Cardiac muscle cell (in vitro differentiated cells and primary cell): Measurements from ENCODE around the gene CADM1. TPM values are rescaled to one million over a fixed set of nuclear protein-coding genes. Genes with fewer than 3 reads are reported as not detected.
"Not testable (repeated sequence)": the region's sequence is repeated elsewhere in the genome, so short reads cannot be mapped to it uniquely, and the experiment has no call there.

Experiments
- DNase-seq, 2 donors: peaks; one replicate each; pipeline versions ENCODE4 v3.0.0 to v3.0.0-alpha.2; 2010 to 2017; ENCODE audit warnings: low read depth in 1 of 2, low spot score in 1 of 2
- H3K27ac ChIP-seq: fragments of 200-600 bp; sonication (generic); 2 replicates; pipeline ENCODE4 v1.5.1; 2016
- H3K27me3 ChIP-seq: fragments of 200-600 bp; sonication (generic); 2 replicates; pipeline ENCODE4 v1.6.0; 2016; ENCODE audit warnings: control low read depth
- H3K36me3 ChIP-seq: fragments of 200-600 bp; sonication (generic); 2 replicates; pipeline ENCODE4 v1.5.1; 2016; ENCODE audit warnings: control low read depth
- H3K4me1 ChIP-seq: fragments of 200-600 bp; sonication (generic); 2 replicates; pipeline ENCODE4 v1.8.1; 2017; ENCODE audit warnings: low read depth, mild to moderate bottlenecking, mixed run types
- H3K4me3 ChIP-seq: fragments of 200-600 bp; sonication (generic); 2 replicates; pipeline ENCODE4 v1.5.1; 2016; ENCODE audit warnings: mild to moderate bottlenecking
- H3K9me3 ChIP-seq: fragments of 200-600 bp; sonication (generic); 2 replicates; pipeline ENCODE4 v1.5.1; 2017; ENCODE audit warnings: low read depth, mild to moderate bottlenecking, control low read depth
- polyA plus RNA-seq: library from polyadenylated mRNA; unstranded; fragments of >200 nt; fragmentation: Nextera tagmentation; extraction: Ambion mirVana; gene quantifications from 2 replicates; pipeline ENCODE4 v1.2.1, GENCODE V29; 2016
- total RNA-seq: library from RNA; depleted of rRNA; stranded (reverse); fragments of >200 nt; gene quantifications from 2 replicates; pipeline ENCODE4 v1.2.3, GENCODE V29; 2016
- TF ChIP-seq, protein P1 (sequence below): IDR thresholded peaks from 2 replicates; pipeline ENCODE4 v1.5.1; 2012; ENCODE audit warnings: low read depth, mild to moderate bottlenecking, low read length

Gene CADM1
- total and polyA plus RNA-seq, 2 experiments from 2014 or later, result 113 to 149 TPM

DNA sequence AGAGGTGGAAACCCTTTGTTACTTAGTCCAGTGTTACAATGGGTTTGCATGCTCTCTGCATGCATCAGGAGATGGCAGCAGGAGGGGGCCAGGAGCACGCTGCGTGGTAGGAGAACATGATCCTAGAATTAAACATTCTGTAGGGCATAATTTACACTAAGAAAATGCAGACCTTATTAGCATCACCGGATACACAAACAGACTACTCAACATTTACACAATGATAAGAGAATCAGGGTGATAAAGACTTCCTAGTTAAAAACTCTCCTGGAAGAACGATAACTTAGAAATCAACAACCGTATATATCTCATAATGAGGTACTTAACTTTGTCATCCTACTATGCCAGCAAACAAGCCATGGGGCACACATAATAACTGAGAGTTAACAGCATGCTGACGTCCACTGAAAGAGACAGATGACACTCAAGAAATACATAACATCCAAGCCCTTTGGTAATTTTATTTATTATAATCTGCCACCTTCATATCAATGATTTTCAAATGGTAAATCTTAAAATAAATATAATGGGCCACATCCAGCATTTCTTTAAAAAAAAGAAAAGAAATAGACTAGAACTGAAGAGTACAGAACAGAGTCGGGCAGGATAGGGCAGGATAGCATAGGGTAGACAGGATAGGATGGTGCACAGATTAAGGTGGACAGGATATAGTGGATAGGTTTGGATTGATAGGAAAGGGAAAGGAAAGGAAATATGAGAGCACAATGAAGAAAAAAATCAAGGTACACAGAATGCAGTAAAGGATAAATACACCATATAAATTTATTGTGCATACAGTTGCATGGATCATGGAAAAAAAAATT is 27.5 kb downstream of the CADM1 start:
- Histone ChIP-seq H3K9me3 (no peaks in the 10 kb centered on the region), H3K27ac (no peak overlapping the region), H3K4me3 (no peak overlapping the region), H3K4me1 (peaks cover 40% of the 10 kb centered on the region), H3K36me3 (no peaks in the 10 kb centered on the region), H3K27me3 (no peaks in the 10 kb centered on the region)
- TF ChIP-seq, protein P1, sequence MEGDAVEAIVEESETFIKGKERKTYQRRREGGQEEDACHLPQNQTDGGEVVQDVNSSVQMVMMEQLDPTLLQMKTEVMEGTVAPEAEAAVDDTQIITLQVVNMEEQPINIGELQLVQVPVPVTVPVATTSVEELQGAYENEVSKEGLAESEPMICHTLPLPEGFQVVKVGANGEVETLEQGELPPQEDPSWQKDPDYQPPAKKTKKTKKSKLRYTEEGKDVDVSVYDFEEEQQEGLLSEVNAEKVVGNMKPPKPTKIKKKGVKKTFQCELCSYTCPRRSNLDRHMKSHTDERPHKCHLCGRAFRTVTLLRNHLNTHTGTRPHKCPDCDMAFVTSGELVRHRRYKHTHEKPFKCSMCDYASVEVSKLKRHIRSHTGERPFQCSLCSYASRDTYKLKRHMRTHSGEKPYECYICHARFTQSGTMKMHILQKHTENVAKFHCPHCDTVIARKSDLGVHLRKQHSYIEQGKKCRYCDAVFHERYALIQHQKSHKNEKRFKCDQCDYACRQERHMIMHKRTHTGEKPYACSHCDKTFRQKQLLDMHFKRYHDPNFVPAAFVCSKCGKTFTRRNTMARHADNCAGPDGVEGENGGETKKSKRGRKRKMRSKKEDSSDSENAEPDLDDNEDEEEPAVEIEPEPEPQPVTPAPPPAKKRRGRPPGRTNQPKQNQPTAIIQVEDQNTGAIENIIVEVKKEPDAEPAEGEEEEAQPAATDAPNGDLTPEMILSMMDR, result no peak
- no peak for DNase-seq

DNA sequence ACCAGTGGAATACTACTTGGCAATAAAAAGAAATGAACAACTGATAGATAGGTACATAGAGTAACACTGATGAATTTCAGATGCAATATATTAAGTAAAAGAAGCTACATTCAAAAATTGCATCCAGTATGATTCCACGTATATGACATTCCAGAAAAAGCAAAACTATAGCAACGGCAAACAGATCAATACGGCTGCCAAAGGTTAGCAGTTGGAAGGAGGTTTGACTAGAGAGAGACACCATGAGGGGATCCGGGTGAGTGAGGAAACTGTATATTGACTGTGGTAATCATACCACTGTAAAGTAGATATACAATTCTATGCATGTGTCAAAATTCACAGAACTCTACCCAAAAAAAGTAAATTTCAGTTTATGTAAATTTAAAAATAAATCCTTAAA is 28.7 kb downstream of the CADM1 start:
- Histone ChIP-seq H3K27ac (no peak overlapping the region), H3K9me3 (no peaks in the 10 kb centered on the region), H3K27me3 (no peaks in the 10 kb centered on the region), H3K4me1 (peaks cover 29% of the 10 kb centered on the region), H3K4me3 (no peak overlapping the region), H3K36me3 (no peaks in the 10 kb centered on the region)
- TF ChIP-seq, protein P1, result no peak
- DNase-seq, result no peak

DNA sequence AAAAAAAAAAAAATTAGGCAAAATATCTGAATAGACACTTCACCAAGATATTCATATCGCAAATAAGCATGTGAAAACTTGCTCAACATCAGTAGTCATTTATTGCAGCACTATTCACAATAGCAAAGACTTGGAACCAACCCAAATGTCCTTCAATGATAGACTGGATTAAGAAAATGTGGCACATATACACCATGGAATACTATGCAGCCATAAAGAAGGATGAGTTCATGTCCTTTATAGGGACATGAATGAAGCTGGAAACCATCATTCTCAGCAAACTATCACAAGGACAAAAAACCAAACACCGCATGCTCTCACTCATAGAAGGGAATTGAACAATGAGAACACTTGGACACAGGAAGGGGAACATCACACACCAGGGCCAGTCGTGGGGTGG is 29.9 kb downstream of the CADM1 start:
- H3K4me1 ChIP-seq, result peaks cover 18% of the 10 kb centered on the region
- H3K27ac ChIP-seq, H3K4me3 ChIP-seq, H3K27me3 ChIP-seq, H3K9me3 ChIP-seq, DNase-seq, H3K36me3 ChIP-seq: not testable (repeated sequence)

DNA sequence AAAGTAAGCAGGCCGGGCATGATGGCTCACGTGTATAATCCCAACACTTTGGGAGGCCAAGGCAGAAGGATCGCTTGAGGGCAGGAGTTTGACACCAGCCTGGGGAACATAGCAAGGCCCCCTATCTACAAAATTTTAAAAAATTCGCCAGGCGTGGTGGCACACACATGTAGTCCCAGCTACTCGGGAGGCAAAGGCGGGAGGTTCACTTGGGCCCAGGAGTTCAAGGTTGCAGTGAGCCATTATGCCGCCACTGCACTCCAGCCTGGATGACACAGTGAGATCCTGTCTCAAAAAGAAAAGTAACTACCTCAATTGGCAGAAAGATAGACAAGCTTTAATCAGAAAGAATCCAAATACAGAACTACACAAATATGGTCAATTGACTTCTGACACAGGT is 31.0 kb downstream of the CADM1 start:
- no peaks in the 10 kb centered on the region for H3K9me3 ChIP-seq
- H3K36me3 ChIP-seq, result no peaks in the 10 kb centered on the region
- TF ChIP-seq, protein P1, result no peak
- DNase-seq, result no peak
- no peaks in the 10 kb centered on the region for H3K27me3 ChIP-seq
- no peak overlapping the region for H3K27ac ChIP-seq
- peaks cover 18% of the 10 kb centered on the region for H3K4me1 ChIP-seq
- H3K4me3 ChIP-seq, result no peak overlapping the region

DNA sequence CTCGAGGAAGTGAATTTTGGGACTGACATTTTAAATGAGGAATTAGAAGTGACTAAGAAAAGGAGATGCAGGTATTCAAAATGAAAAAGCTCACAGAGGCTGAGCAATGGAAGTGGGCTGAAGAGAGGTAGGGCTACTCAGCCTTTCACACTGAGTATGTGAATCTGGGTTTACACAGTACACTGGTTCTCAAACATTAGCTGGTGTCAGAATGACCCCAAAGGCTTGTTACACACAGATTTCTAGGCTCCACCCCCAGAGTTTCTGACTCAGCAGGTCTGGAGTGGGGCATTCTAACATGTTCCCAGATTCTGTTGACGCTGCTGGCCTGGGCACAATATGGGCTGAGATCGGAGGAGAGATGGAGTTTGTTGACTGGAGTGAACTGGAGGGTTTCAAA is 32.8 kb downstream of the CADM1 start:
- no peaks in the 10 kb centered on the region for H3K9me3 ChIP-seq
- TF ChIP-seq, protein P1, result no peak
- H3K4me3 ChIP-seq, result no peak overlapping the region
- no peaks in the 10 kb centered on the region for H3K27me3 ChIP-seq
- no peak overlapping the region for H3K27ac ChIP-seq
- no peak for DNase-seq
- no peaks in the 10 kb centered on the region for H3K36me3 ChIP-seq
- peaks cover 3% of the 10 kb centered on the region for H3K4me1 ChIP-seq

GRCh38 chr11:115470928-115471327 is 33.3 kb downstream of the CADM1 start:
- Histone ChIP-seq H3K4me3 (no peak overlapping the region), H3K4me1 (no peaks in the 10 kb centered on the region), H3K27me3 (no peaks in the 10 kb centered on the region), H3K9me3 (no peaks in the 10 kb centered on the region), H3K27ac (no peak overlapping the region), H3K36me3 (no peaks in the 10 kb centered on the region)
- TF ChIP-seq, protein P1, result no peak
- DNase-seq, result no peak
